Measurements from ENCODE around the gene CMTM6.

The CMTM6 gene

DNA sequence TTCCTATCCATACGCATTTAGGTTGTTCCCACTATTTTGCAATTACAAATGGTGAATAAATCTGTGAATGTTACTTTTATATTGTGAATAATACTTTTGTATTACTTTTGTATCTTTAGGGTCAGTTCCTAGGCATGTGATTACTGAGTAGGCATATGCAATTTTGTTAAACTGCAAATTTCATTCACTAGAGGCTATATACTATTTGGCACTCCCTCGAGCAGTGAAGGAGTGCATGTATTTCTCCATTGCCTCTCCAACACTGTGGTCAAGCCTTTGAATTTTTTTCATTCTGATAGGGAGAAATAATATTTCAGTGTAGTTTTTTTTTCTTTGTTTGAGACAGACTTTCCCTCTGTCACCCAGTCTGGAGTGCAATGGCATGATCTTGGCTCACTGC, 8.4 kb upstream of the CMTM6 start:
- intact Hi-C loops (cut with micrococcal nuclease): loop anchor here (5.0 kb wide), 1 partner anchor 171 kb away; no protein-coding TSS in a partner anchor
- H3K9me3 Mint-ChIP-seq: no peaks in the 10 kb centered on the region

DNA sequence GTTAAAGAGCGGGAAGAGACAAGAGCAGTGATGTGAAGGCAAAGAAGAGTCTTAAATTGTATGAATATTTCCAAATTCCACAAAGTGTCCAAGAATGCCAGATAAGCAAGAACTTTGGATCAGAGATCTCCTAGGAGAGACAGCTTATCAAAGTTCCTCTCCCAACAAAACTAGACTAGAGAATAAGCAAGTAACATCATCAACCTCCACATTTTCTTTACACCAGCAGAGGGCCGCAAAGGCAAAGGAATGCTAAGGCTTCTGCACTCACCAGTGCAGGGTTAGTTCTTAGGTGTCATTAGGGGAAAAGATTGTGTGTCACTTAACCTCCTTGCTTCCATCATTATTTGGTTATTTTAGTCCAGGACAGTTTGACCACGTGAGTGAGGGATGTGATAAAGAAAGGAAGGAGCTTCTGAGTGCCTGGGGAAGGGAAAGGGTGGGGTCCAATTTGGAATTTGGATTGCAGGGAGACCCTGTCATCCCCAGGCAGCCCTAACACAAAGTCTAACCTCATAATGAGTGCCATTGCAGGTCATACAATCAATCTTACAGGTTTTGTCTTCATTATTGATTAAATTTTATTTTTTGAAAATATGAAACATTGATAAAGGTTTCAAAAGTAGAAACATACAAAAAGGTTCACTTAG, 7.5 kb upstream of the CMTM6 start:
- Mint-ChIP-seq H3K4me3 (no peak overlapping the region), H3K4me1 (ENCODE audit: low read depth) (peaks cover 19% of the 10 kb centered on the region), H3K36me3 (ENCODE audit: low read depth) (peaks cover 4% of the 10 kb centered on the region), H3K27ac (no peak overlapping the region), H3K27me3 (no peaks in the 10 kb centered on the region), H3K9me3 (no peaks in the 10 kb centered on the region)
- intact Hi-C loops (cut with micrococcal nuclease): loop anchor here (1.0 to 5.0 kb wide), 2 partner anchors 154 to 172 kb away; no protein-coding TSS in a partner anchor

More for the DNA sequence above, 8.4 kb upstream of the CMTM6 start:
- H3K4me3 Mint-ChIP-seq: no peak overlapping the region
- H3K27ac Mint-ChIP-seq: no peak overlapping the region
- peaks cover 21% of the 10 kb centered on the region for H3K4me1 Mint-ChIP-seq (ENCODE audit: low read depth)
- no peaks in the 10 kb centered on the region for H3K27me3 Mint-ChIP-seq
- H3K36me3 Mint-ChIP-seq (ENCODE audit: low read depth): peaks cover 6% of the 10 kb centered on the region

DNA sequence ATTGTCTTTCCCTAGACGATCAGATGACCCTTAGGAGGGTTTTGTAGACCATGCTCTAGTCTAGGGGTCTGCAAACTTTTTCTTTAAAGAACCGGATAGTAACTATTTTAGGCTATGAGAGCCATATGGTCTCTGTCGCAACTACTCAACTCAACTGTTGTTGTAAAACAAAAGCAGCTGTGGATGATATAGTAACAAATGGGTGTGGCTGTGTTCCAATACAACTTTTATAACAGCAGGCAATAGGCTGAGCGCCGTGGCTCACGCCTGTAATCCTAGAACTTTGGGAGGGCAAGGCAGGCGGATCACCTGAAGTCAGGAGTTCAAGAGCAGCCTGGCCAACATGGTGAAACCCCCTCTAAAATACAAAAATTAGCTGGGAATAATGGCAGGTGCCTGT, 6.1 kb upstream of the CMTM6 start:
- no peak overlapping the region for H3K27ac Mint-ChIP-seq
- intact Hi-C loops (cut with micrococcal nuclease): no loop called here
- no peaks in the 10 kb centered on the region for H3K27me3 Mint-ChIP-seq
- H3K36me3 Mint-ChIP-seq (ENCODE audit: low read depth): no peaks in the 10 kb centered on the region
- peaks cover 14% of the 10 kb centered on the region for H3K4me1 Mint-ChIP-seq (ENCODE audit: low read depth)
- H3K4me3 Mint-ChIP-seq: no peak overlapping the region
- no peaks in the 10 kb centered on the region for H3K9me3 Mint-ChIP-seq

DNA sequence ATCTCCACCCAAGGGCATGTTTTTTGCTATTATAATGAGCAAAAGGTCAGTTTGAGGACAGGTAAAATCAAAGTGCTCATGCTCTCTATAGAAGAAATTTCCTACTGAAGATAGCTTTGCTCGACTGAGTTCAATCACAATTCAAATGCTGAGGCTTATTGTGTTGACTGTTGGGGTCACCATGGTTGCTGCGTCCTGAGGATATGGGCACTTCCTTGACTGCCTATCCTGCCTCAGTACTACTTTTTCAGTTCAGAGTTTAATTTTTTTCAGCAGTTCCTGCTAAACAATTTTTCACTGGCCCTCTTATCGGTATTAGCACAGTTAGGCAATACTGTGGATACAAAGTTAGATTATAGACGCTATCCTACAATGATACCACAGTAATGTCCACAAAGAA, 3.8 kb upstream of the CMTM6 start:
- Mint-ChIP-seq H3K27ac (no peak overlapping the region), H3K4me3 (no peak overlapping the region), H3K4me1 (ENCODE audit: low read depth) (peaks cover 25% of the 10 kb centered on the region), H3K27me3 (no peaks in the 10 kb centered on the region), H3K36me3 (ENCODE audit: low read depth) (peaks cover 14% of the 10 kb centered on the region), H3K9me3 (no peaks in the 10 kb centered on the region)
- intact Hi-C loops (cut with micrococcal nuclease): no loop called here

DNA sequence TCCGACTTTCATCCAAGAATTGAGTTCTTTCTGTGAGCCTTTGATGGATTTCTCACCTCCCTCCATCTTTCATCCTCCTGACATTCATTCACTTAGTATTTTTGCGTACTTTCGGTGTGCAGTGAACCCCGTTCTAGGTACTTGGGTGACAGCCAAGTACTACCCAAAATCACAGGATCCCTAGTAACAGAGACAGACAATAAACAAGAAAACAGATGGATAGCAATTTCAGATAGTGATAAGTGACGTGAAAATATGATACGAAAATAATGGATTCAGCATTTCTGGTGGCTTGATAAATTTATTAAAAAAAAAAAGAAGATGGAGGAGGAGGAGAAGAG, 264 bp upstream of the CMTM6 start:
- Mint-ChIP-seq H3K4me3 (peak overlapping the region; percentile 98), H3K27ac (peak overlapping the region; percentile 99), H3K4me1 (ENCODE audit: low read depth) (peaks cover 35% of the 10 kb centered on the region), H3K9me3 (no peaks in the 10 kb centered on the region), H3K27me3 (no peaks in the 10 kb centered on the region), H3K36me3 (ENCODE audit: low read depth) (peaks cover 35% of the 10 kb centered on the region)
- intact Hi-C loops (cut with micrococcal nuclease): loop anchor here (5.0 kb wide), 1 partner anchor 36 kb away; no protein-coding TSS in a partner anchor

DNA sequence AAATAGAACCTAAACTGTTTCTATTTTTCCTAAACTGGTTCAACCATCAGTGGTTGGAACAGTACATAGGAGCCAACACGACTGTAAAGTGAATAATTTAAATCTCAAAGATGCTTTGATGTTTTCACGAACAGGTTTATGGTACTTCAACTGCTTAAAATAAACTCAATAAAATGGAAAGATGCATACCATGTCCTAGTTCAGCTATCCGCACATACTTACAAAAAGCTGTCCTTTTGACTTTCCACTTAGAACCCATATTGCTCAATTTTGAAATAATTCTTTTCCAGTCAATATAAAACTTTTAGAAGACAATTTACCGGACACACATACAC, 902 bp downstream of the CMTM6 start:
- H3K27me3 Mint-ChIP-seq: no peaks in the 10 kb centered on the region
- peak overlapping the region; percentile 99 for H3K27ac Mint-ChIP-seq
- no peaks in the 10 kb centered on the region for H3K9me3 Mint-ChIP-seq
- peaks cover 43% of the 10 kb centered on the region for H3K4me1 Mint-ChIP-seq (ENCODE audit: low read depth)
- intact Hi-C loops (cut with micrococcal nuclease): loop anchor here (5.0 kb wide), 1 partner anchor 34 kb away; no protein-coding TSS in a partner anchor
- H3K4me3 Mint-ChIP-seq: peak overlapping the region; percentile 98
- H3K36me3 Mint-ChIP-seq (ENCODE audit: low read depth): peaks cover 44% of the 10 kb centered on the region

DNA sequence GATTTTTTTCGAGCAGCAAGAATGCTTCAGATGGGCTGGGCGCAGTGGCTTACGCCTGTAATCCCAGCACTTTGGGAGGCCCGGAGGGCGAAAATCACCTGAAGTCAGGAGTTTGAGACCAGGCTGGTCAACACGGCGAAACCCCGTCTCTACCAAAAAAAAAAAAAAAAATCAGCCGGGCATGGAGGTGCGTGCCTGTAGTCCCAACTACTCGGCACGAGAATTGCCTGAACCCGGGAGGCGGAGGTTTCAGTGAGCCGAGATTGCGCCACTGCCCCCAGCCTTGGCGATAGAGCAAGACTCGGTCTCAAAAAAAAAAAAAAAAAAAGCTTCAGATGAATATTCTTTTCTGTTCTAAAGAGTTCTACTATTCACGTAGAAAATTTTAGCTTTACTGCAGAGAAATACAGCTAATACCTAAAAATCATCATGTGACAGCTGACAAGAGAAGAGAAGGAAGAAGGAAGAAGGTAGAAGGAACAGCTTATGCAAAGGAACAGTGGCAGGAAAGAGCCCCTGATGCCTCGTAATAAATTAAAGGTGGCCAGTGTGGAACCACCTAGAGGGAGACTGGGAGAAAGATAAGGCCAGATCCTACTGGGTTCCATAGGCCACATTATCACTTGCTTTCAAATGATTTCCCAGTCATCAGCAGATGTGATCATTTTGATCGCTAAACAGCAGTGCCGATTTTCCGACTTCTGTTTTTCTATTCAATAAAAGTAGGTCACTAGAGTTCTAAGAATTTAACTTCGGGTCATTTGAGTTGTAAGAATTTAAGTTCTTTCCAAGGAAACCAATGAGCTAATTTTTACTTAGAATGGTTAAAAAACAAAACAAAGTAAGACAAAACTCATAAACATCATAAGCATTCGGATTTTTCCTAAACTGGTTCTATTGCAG, 1.5 kb downstream of the CMTM6 start:
- H3K4me3 Mint-ChIP-seq: peak overlapping the region; percentile 98
- H3K27ac Mint-ChIP-seq: peak overlapping the region; percentile 99
- H3K9me3 Mint-ChIP-seq: no peaks in the 10 kb centered on the region
- peaks cover 50% of the 10 kb centered on the region for H3K36me3 Mint-ChIP-seq (ENCODE audit: low read depth)
- intact Hi-C loops (cut with micrococcal nuclease): loop anchor here (5.0 kb wide), 1 partner anchor 34 kb away; no protein-coding TSS in a partner anchor
- no peaks in the 10 kb centered on the region for H3K27me3 Mint-ChIP-seq
- H3K4me1 Mint-ChIP-seq (ENCODE audit: low read depth): peaks cover 49% of the 10 kb centered on the region

DNA sequence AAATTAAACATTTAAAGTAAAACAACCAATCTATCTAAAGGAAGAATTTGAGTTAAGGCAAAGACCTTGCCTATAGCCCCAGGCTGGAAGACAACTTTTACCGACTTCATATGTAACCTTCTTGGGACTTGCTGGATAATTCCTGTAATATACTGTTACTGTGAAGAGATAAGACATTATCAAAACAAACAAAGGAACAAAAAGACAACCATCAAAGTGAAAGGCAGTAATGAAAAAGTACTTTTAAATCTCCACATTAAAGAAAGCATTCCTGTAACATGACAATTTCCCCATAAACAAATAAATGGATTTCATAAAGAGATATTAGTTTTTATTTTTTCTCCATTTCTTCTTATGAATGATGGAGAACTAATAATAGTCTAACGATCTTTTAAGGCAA, 2.4 kb downstream of the CMTM6 start:
- intact Hi-C loops (cut with micrococcal nuclease): loop anchor here (5.0 kb wide), 1 partner anchor 33 kb away; no protein-coding TSS in a partner anchor
- H3K27ac Mint-ChIP-seq: peak overlapping the region; percentile 99

DNA sequence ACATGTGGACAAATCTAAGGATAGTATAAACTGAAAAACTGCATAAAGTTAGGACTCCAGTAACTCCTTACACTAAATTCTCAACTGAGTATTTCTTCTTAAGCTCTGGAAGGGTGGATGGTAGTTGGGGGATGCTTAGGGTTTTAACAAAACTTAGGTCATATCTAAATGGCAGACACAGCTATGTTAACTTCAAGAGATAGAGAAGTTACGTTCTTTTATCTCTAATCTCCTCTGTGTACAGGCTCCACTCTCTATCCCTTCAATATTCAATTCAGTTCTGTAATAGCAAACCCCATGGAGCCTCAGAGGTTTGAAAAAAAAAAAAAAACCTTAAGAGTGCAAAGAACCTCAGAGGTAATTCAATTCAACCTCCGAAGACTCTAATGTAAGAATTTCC, 3.1 kb downstream of the CMTM6 start:
- Mint-ChIP-seq H3K27ac (peak overlapping the region; percentile 99), H3K9me3 (no peaks in the 10 kb centered on the region), H3K36me3 (ENCODE audit: low read depth) (peaks cover 58% of the 10 kb centered on the region), H3K4me3 (peak overlapping the region; percentile 9), H3K27me3 (no peaks in the 10 kb centered on the region), H3K4me1 (ENCODE audit: low read depth) (peaks cover 57% of the 10 kb centered on the region)
- intact Hi-C loops (cut with micrococcal nuclease): no loop called here

More for the DNA sequence above, 2.4 kb downstream of the CMTM6 start:
- no peaks in the 10 kb centered on the region for H3K9me3 Mint-ChIP-seq
- peak overlapping the region; percentile 98 for H3K4me3 Mint-ChIP-seq
- H3K4me1 Mint-ChIP-seq (ENCODE audit: low read depth): peaks cover 57% of the 10 kb centered on the region
- H3K36me3 Mint-ChIP-seq (ENCODE audit: low read depth): peaks cover 58% of the 10 kb centered on the region
- H3K27me3 Mint-ChIP-seq: no peaks in the 10 kb centered on the region

DNA sequence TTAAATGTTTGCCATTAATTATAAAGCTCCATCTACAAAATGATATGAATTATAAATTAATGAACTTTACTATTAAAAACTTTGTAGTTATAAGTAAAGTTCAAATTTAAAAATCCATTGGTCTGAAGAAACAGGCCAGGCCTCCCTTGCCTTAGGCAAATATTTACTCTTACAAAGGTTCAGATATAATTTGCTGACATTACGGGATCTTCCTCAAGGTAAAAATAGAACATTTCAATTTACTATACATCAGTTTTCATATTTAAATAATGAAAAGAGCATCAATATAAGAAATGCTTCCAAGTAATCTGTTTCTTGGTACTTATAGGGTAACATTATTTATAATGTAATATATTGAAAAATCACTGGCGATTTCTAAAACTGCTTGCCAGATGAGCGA, 3.7 kb downstream of the CMTM6 start:
- H3K4me3 Mint-ChIP-seq: no peak overlapping the region

DNA sequence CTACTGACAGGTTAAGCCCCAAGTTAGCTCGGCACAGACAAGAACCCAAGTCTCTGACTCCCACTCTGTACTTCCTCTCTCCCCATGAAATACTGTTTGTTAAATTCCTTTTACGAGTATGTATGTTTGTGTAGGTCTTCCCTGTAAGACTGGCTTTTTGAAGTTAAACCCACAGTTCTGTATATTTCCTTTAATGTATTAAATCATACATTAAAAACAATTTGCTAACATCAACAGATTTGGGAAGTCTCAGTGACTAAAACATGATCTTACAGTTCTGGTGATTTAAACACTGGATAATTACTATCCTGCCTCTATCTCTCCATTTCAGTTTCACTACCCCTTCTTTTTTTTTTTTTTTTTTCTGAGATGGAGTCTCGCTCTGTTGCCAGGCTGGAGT, 4.4 kb downstream of the CMTM6 start:
- peak overlapping the region; percentile 67 for H3K27ac Mint-ChIP-seq
- intact Hi-C loops (cut with micrococcal nuclease): no loop called here
- H3K4me1 Mint-ChIP-seq (ENCODE audit: low read depth): peaks cover 48% of the 10 kb centered on the region
- peaks cover 58% of the 10 kb centered on the region for H3K36me3 Mint-ChIP-seq (ENCODE audit: low read depth)
- H3K4me3 Mint-ChIP-seq: peak overlapping the region; percentile 69
- H3K9me3 Mint-ChIP-seq: no peaks in the 10 kb centered on the region
- H3K27me3 Mint-ChIP-seq: no peaks in the 10 kb centered on the region

More for the DNA sequence above, 3.7 kb downstream of the CMTM6 start:
- Mint-ChIP-seq H3K27ac (peak overlapping the region; percentile 67), H3K36me3 (ENCODE audit: low read depth) (peaks cover 58% of the 10 kb centered on the region), H3K9me3 (no peaks in the 10 kb centered on the region), H3K4me1 (ENCODE audit: low read depth) (peaks cover 55% of the 10 kb centered on the region), H3K27me3 (no peaks in the 10 kb centered on the region)
- intact Hi-C loops (cut with micrococcal nuclease): no loop called here

DNA sequence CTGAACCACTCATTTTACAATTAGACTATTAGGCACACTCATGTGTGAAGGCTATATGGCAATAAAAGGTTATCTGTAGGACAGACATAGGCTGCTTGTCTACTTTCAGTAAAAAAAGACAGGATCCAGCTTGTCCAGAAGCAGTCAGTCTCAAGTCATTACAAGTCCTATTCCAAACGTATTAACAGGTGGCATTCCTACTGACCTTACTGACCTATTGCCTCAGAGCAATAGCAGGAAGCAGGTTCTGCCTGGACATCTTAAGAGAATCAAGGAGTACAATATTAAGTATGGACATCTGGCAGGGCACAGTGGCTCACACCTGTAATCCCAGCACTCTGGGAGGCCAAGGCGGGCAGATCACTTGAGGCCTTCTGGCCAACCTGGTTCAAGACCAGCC, 7.0 kb downstream of the CMTM6 start:
- peaks cover 37% of the 10 kb centered on the region for H3K36me3 Mint-ChIP-seq (ENCODE audit: low read depth)
- H3K27ac Mint-ChIP-seq: no peak overlapping the region
- no peaks in the 10 kb centered on the region for H3K9me3 Mint-ChIP-seq
- H3K27me3 Mint-ChIP-seq: no peaks in the 10 kb centered on the region
- peaks cover 37% of the 10 kb centered on the region for H3K4me1 Mint-ChIP-seq (ENCODE audit: low read depth)
- H3K4me3 Mint-ChIP-seq: no peak overlapping the region
- intact Hi-C loops (cut with micrococcal nuclease): no loop called here

DNA sequence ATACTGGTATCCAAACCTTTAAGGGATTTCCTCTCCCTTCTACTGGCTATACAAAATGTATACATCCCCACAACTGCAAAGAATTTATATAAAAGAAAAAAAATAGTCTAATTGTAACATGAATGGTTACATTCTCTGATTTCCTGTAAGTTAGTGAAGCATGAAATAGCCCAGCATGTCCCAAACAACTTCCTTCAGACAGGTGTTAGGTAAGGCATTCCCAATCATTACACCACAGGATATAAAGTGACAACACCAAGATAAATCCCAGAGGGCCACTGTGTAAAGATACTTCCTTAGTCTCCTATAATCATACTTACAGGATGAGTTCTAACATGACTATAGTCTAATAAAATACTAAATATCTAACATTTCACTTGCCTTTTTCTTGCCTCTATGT, 7.6 kb downstream of the CMTM6 start:
- Mint-ChIP-seq H3K27me3 (no peaks in the 10 kb centered on the region), H3K36me3 (ENCODE audit: low read depth) (peaks cover 37% of the 10 kb centered on the region), H3K4me1 (ENCODE audit: low read depth) (peaks cover 37% of the 10 kb centered on the region), H3K4me3 (no peak overlapping the region), H3K9me3 (no peaks in the 10 kb centered on the region), H3K27ac (no peak overlapping the region)
- intact Hi-C loops (cut with micrococcal nuclease): no loop called here

Measured in dendritic cell treated with granulocyte-macrophage colony-stimulating factor and Interleukin-4, amounts not matched to agents 40 ng/mL and 50 ng/mL, for 4 days (primary cell).